ENCODE data around the gene SNX9.

DNA sequence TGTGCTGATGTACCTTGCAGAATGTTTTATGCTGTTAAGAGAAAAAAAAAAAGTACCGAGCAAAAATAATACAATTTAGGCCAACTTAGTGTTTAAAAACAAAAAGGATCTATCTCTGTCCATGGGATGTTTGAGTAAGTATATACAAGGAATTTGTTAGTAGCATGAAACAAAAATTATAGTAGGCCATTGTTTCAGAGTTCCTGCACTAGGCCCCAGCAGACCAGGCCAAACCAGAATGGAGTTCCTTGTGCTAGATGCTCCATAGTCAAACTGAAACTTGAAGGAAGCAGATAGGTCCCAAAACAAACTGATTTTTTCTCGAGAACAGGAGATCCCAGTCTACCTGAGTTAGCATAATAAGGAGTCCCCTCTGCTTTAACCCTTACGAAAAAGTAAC is 72.5 kb downstream of the SNX9 start:
- TF ChIP-seq POLR2A (IDR thresholded peaks at IDR 0.05) (no peak), POLR2AphosphoS5 (IDR thresholded peaks at IDR 0.05) (no peak), EP300 (IDR thresholded peaks at IDR 0.05) (no peak)

All from upper lobe of left lung (tissue), 4 donors.